Activated T-helper 1 cell treated with anti-CD3 and anti-CD28 coated beads, Interleukin-12 subunit alpha, Interleukin-12 subunit beta, Interleukin-2, Interleukin-4 antibody, amounts not matched to agents 30 ng/mL and 10 ng/mL and 1 ng/mL, durations not matched to agents 14 hours and 24 hours and 36 hours (primary cell): Measurements from ENCODE around the gene MTA1. TPM values are rescaled to one million over a fixed set of nuclear protein-coding genes. Genes with fewer than 3 reads are reported as not detected.

Source experiments
- DNase-seq: peaks from one replicate; pipeline ENCODE4 v3.0.0; 2021; ENCODE audit warnings: low spot score
- H3K27ac Mint-ChIP-seq: one replicate; pipeline ENCODE4 v1.8.0; 2021; ENCODE audit warnings: mild to moderate bottlenecking, mixed read lengths
- H3K27me3 Mint-ChIP-seq: one replicate; pipeline ENCODE4 v1.8.0; 2022; ENCODE audit warnings: mild to moderate bottlenecking, moderate library complexity, mixed read lengths; ENCODE audit not compliant: insufficient read depth
- H3K36me3 Mint-ChIP-seq: one replicate; pipeline ENCODE4 v1.8.0; 2021; ENCODE audit warnings: low read depth, mixed read lengths
- H3K4me1 Mint-ChIP-seq: one replicate; pipeline ENCODE4 v1.8.0; 2021; ENCODE audit warnings: low read depth, mixed read lengths
- H3K4me3 Mint-ChIP-seq: one replicate; pipeline ENCODE4 v1.8.0; 2021; ENCODE audit warnings: mild to moderate bottlenecking, moderate library complexity, mixed read lengths
- H3K9me3 Mint-ChIP-seq: one replicate; pipeline ENCODE4 v1.8.0; 2021; ENCODE audit warnings: mixed read lengths
- intact Hi-C: fragments of 100-400 bp; cut with micrococcal nuclease; formaldehyde crosslinking; loops from one replicate; pipeline ENCODE4 v1.15.1; 2024
- total RNA-seq: library from RNA; stranded (reverse); gene quantifications from 2 replicates; pipeline ENCODE4 v1.2.3, GENCODE V29; 2022

Gene MTA1
- total RNA-seq, 1 donor from 2014 or later: 173 TPM

DNA sequence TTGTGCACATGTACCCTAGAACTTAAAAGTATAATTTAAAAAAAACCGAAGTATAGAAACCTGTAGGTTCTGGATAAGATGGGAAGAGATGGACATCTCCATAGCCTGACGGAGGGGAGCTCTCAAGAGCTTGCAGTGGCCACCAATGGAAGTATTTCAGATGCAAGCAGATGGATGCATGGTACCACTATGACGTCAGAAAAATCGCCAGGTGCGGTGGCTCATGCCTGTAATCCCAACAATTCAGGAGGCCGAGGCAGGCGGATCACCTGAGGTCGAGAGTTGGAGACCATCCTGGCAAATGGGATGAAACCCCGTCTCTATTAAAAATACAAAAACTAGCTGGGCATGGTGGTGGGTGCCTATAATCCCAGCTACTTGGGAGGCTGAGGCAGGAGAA, 17.9 kb upstream of the MTA1 start:
- no peaks in the 10 kb centered on the region for H3K27me3 Mint-ChIP-seq
- intact Hi-C loops: no loop called here
- H3K27ac Mint-ChIP-seq: no peak overlapping the region
- peaks cover 30% of the 10 kb centered on the region for H3K4me1 Mint-ChIP-seq
- peaks cover 5% of the 10 kb centered on the region for H3K9me3 Mint-ChIP-seq
- DNase-seq: no peak
- H3K36me3 Mint-ChIP-seq: peaks cover 34% of the 10 kb centered on the region
- no peak overlapping the region for H3K4me3 Mint-ChIP-seq

DNA sequence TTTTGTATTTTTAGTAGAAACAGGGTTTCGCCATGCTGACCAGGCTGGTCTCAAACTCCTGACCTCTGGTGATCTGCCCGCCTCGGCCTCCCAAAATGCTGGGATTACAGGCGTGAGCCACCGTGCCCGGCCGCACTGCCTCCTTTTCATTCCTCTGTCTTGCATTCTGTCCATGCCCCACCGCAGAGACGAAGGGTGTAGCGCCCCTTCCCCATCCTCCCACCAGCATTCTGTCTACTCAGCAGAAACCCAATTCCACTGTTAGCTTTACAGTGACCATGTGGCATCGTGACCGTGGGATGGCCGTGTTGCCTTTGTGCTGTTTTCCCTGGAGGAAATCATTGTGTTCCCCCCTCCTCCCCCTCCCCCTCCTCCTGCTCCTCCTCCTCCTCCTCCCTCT, 11.0 kb upstream of the MTA1 start:
- Mint-ChIP-seq H3K4me3 (no peak overlapping the region), H3K4me1 (peaks cover 17% of the 10 kb centered on the region), H3K27ac (no peak overlapping the region), H3K9me3 (no peaks in the 10 kb centered on the region), H3K36me3 (peaks cover 8% of the 10 kb centered on the region), H3K27me3 (peaks cover 23% of the 10 kb centered on the region)
- intact Hi-C loops: no loop called here
- no peak for DNase-seq

- intact Hi-C loops: no loop called here
- H3K4me1 Mint-ChIP-seq: peaks cover 10% of the 10 kb centered on the region
- no peak overlapping the region for H3K27ac Mint-ChIP-seq
- no peak for DNase-seq
- H3K36me3 Mint-ChIP-seq: peaks cover 8% of the 10 kb centered on the region
- no peak overlapping the region for H3K4me3 Mint-ChIP-seq
- peaks cover 23% of the 10 kb centered on the region for H3K27me3 Mint-ChIP-seq
- no peaks in the 10 kb centered on the region for H3K9me3 Mint-ChIP-seq
Measured at GRCh38 chr14:105409364-105409763, 10.3 kb upstream of the MTA1 start.

GRCh38 chr14:105410642-105411016, 9.0 kb upstream of the MTA1 start:
- Mint-ChIP-seq H3K27ac (no peak overlapping the region), H3K36me3 (peaks cover 1% of the 10 kb centered on the region), H3K9me3 (no peaks in the 10 kb centered on the region), H3K27me3 (peaks cover 23% of the 10 kb centered on the region), H3K4me3 (no peak overlapping the region), H3K4me1 (peaks cover 5% of the 10 kb centered on the region)
- intact Hi-C loops: no loop called here
- no peak for DNase-seq

- H3K27ac Mint-ChIP-seq: no peak overlapping the region
- no peak for DNase-seq
- no peak overlapping the region for H3K4me3 Mint-ChIP-seq
- H3K27me3 Mint-ChIP-seq: peaks cover 23% of the 10 kb centered on the region
- peaks cover 5% of the 10 kb centered on the region for H3K4me1 Mint-ChIP-seq
- H3K9me3 Mint-ChIP-seq: no peaks in the 10 kb centered on the region
- intact Hi-C loops: no loop called here
- H3K36me3 Mint-ChIP-seq: peaks cover 1% of the 10 kb centered on the region
Measured at GRCh38 chr14:105411017-105411941, 8.3 kb upstream of the MTA1 start.

- intact Hi-C loops: no loop called here
- no peak overlapping the region for H3K4me3 Mint-ChIP-seq
- peaks cover 5% of the 10 kb centered on the region for H3K4me1 Mint-ChIP-seq
- H3K36me3 Mint-ChIP-seq: no peaks in the 10 kb centered on the region
- no peak overlapping the region for H3K27ac Mint-ChIP-seq
- peaks cover 23% of the 10 kb centered on the region for H3K27me3 Mint-ChIP-seq
- H3K9me3 Mint-ChIP-seq: no peaks in the 10 kb centered on the region
- no peak for DNase-seq
Measured at GRCh38 chr14:105411985-105412770, 7.4 kb upstream of the MTA1 start.

GRCh38 chr14:105412771-105413543, 6.7 kb upstream of the MTA1 start:
- intact Hi-C loops: no loop called here
- no peak overlapping the region for H3K4me3 Mint-ChIP-seq
- no peak overlapping the region for H3K27ac Mint-ChIP-seq
- H3K27me3 Mint-ChIP-seq: peaks cover 25% of the 10 kb centered on the region
- peaks cover 5% of the 10 kb centered on the region for H3K4me1 Mint-ChIP-seq
- no peaks in the 10 kb centered on the region for H3K9me3 Mint-ChIP-seq
- no peaks in the 10 kb centered on the region for H3K36me3 Mint-ChIP-seq
- DNase-seq: no peak

DNA sequence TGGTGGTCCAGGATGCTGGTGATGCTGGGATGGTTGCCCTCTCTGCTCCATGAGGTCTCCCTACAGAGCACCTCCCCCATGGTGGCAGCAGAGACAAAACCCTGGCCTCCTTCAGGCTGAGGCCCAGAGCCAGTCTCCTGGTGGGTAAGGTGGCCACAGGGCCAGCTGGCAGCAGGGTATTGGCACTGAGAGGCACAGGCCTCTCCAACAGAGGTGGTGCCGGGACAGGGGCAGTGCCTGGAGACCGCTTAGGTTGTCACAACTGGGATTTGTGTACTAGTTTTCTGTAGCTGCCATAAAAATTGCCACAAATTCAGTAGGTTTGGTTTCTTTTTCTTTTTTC, 6.1 kb upstream of the MTA1 start:
- Mint-ChIP-seq H3K4me3 (no peak overlapping the region), H3K9me3 (no peaks in the 10 kb centered on the region), H3K27ac (no peak overlapping the region), H3K27me3 (peaks cover 25% of the 10 kb centered on the region), H3K4me1 (peaks cover 5% of the 10 kb centered on the region), H3K36me3 (no peaks in the 10 kb centered on the region)
- DNase-seq: no peak
- intact Hi-C loops: no loop called here

- H3K4me3 Mint-ChIP-seq: peak overlapping the region; percentile 79
- peak; percentile 61 for DNase-seq
- H3K27ac Mint-ChIP-seq: no peak overlapping the region
- H3K36me3 Mint-ChIP-seq: no peaks in the 10 kb centered on the region
- peaks cover 22% of the 10 kb centered on the region for H3K27me3 Mint-ChIP-seq
- H3K4me1 Mint-ChIP-seq: peaks cover 5% of the 10 kb centered on the region
- intact Hi-C loops: loop anchor here (1.0 to 5.0 kb wide), 5 partner anchors 16 to 322 kb away; partner anchors contain the start of genes TEDC1 and TEX22
- no peaks in the 10 kb centered on the region for H3K9me3 Mint-ChIP-seq
Measured at GRCh38 chr14:105414456-105415371, 4.9 kb upstream of the MTA1 start.

- H3K27me3 Mint-ChIP-seq: peaks cover 12% of the 10 kb centered on the region
- peaks cover 5% of the 10 kb centered on the region for H3K4me1 Mint-ChIP-seq
- no peaks in the 10 kb centered on the region for H3K9me3 Mint-ChIP-seq
- no peak for DNase-seq
- intact Hi-C loops: loop anchor here (1.0 to 5.0 kb wide), 5 partner anchors 17 to 323 kb away; partner anchors contain the start of genes TEDC1 and TEX22
- no peaks in the 10 kb centered on the region for H3K36me3 Mint-ChIP-seq
- H3K4me3 Mint-ChIP-seq: peak overlapping the region; percentile 79
- H3K27ac Mint-ChIP-seq: no peak overlapping the region
Measured at GRCh38 chr14:105415481-105416428, 3.9 kb upstream of the MTA1 start.

- Mint-ChIP-seq H3K36me3 (no peaks in the 10 kb centered on the region), H3K4me1 (peaks cover 5% of the 10 kb centered on the region), H3K27ac (no peak overlapping the region), H3K27me3 (peaks cover 7% of the 10 kb centered on the region), H3K9me3 (no peaks in the 10 kb centered on the region), H3K4me3 (no peak overlapping the region)
- intact Hi-C loops: loop anchor here (5.0 kb wide), 2 partner anchors 224 to 324 kb away; no protein-coding TSS in a partner anchor
- no peak for DNase-seq
Measured at GRCh38 chr14:105416671-105417070, 3.0 kb upstream of the MTA1 start.
